ENCODE measurements around the gene DPEP3.

DPEP3 gene

GRCh38 chr16:67963662-67964321 lies 16.5 kb downstream of the DPEP3 start:
- DNase-seq (no peak), ATAC-seq (no peak)
- H3K4me3 Mint-ChIP-seq = no peak overlapping the region
- H3K9me3 Mint-ChIP-seq = no peaks in the 10 kb centered on the region
- peaks cover 20% of the 10 kb centered on the region for H3K4me1 Mint-ChIP-seq
- no peak overlapping the region for H3K27ac Mint-ChIP-seq
- no peaks in the 10 kb centered on the region for H3K27me3 Mint-ChIP-seq

GRCh38 chr16:67963292-67963661 lies 17.0 kb downstream of the DPEP3 start:
- no peaks in the 10 kb centered on the region for H3K9me3 Mint-ChIP-seq
- no peaks in the 10 kb centered on the region for H3K27me3 Mint-ChIP-seq
- no peak for ATAC-seq
- no peak overlapping the region for H3K4me3 Mint-ChIP-seq
- peaks cover 20% of the 10 kb centered on the region for H3K4me1 Mint-ChIP-seq
- DNase-seq = no peak
- no peak overlapping the region for H3K27ac Mint-ChIP-seq

GRCh38 chr16:67962135-67962534 lies 18.2 kb downstream of the DPEP3 start:
- ATAC-seq (no peak), DNase-seq (no peak)
- H3K4me1 Mint-ChIP-seq = peaks cover 15% of the 10 kb centered on the region
- no peaks in the 10 kb centered on the region for H3K9me3 Mint-ChIP-seq
- H3K4me3 Mint-ChIP-seq = no peak overlapping the region
- H3K27me3 Mint-ChIP-seq = no peaks in the 10 kb centered on the region
- no peak overlapping the region for H3K27ac Mint-ChIP-seq

GRCh38 chr16:67961551-67961957 lies 18.7 kb downstream of the DPEP3 start:
- Mint-ChIP-seq H3K27me3 (no peaks in the 10 kb centered on the region), H3K4me1 (peaks cover 9% of the 10 kb centered on the region), H3K9me3 (no peaks in the 10 kb centered on the region), H3K4me3 (no peak overlapping the region), H3K27ac (no peak overlapping the region)
- DNase-seq (no peak), ATAC-seq (no peak)

- ATAC-seq (no peak), DNase-seq (no peak)
- peak overlapping the region in 1 of 2 donors; percentile 65 for H3K27ac Mint-ChIP-seq
These were observed 20.6 kb downstream of the DPEP3 start for GRCh38 chr16:67959536-67960329.

GRCh38 chr16:67957622-67958021 lies 22.7 kb downstream of the DPEP3 start:
- DNase-seq = no peak
- Mint-ChIP-seq H3K27ac (no peak overlapping the region), H3K4me1 (no peaks in the 10 kb centered on the region), H3K27me3 (no peaks in the 10 kb centered on the region), H3K9me3 (no peaks in the 10 kb centered on the region), H3K4me3 (no peak overlapping the region)
- no peak for ATAC-seq

More at GRCh38 chr16:67959536-67960329, 20.6 kb downstream of the DPEP3 start:
- Mint-ChIP-seq H3K9me3 (no peaks in the 10 kb centered on the region), H3K27me3 (no peaks in the 10 kb centered on the region), H3K4me3 (no peak overlapping the region), H3K4me1 (peaks cover 5% of the 10 kb centered on the region)

GRCh38 chr16:67954421-67955196 lies 25.7 kb downstream of the DPEP3 start:
- DNase-seq (no peak), ATAC-seq (no peak)
- Mint-ChIP-seq H3K9me3 (no peaks in the 10 kb centered on the region), H3K4me1 (no peaks in the 10 kb centered on the region), H3K27me3 (no peaks in the 10 kb centered on the region), H3K4me3 (no peak overlapping the region), H3K27ac (no peak overlapping the region)

GRCh38 chr16:67953641-67954375 lies 26.5 kb downstream of the DPEP3 start:
- H3K27ac Mint-ChIP-seq = peak overlapping the region in 1 of 2 donors; percentile 61
- DNase-seq (no peak), ATAC-seq (no peak)
- no peaks in the 10 kb centered on the region for H3K27me3 Mint-ChIP-seq
- no peaks in the 10 kb centered on the region for H3K4me1 Mint-ChIP-seq
- H3K9me3 Mint-ChIP-seq = no peaks in the 10 kb centered on the region
- H3K4me3 Mint-ChIP-seq = no peak overlapping the region

- Mint-ChIP-seq H3K4me3 (no peak overlapping the region), H3K27ac (no peak overlapping the region), H3K27me3 (no peaks in the 10 kb centered on the region), H3K9me3 (no peaks in the 10 kb centered on the region), H3K4me1 (no peaks in the 10 kb centered on the region)
- DNase-seq = no peak
- no peak for ATAC-seq
These were observed 28.8 kb downstream of the DPEP3 start for GRCh38 chr16:67951485-67951884.

GRCh38 chr16:67950335-67950843 lies 29.9 kb downstream of the DPEP3 start:
- no peaks in the 10 kb centered on the region for H3K4me1 Mint-ChIP-seq
- ATAC-seq = no peak
- peak overlapping the region in 1 of 2 donors; percentile 21 for H3K27ac Mint-ChIP-seq
- no peak overlapping the region for H3K4me3 Mint-ChIP-seq
- no peaks in the 10 kb centered on the region for H3K9me3 Mint-ChIP-seq
- no peak for DNase-seq
- H3K27me3 Mint-ChIP-seq = no peaks in the 10 kb centered on the region

GRCh38 chr16:67949645-67950044 lies 30.7 kb downstream of the DPEP3 start:
- DNase-seq (no peak), ATAC-seq (no peak)
- H3K4me3 Mint-ChIP-seq = no peak overlapping the region
- no peaks in the 10 kb centered on the region for H3K27me3 Mint-ChIP-seq
- H3K4me1 Mint-ChIP-seq = no peaks in the 10 kb centered on the region
- H3K9me3 Mint-ChIP-seq = no peaks in the 10 kb centered on the region
- peak overlapping the region in 1 of 2 donors; percentile 12 for H3K27ac Mint-ChIP-seq

- Mint-ChIP-seq H3K27ac (peak overlapping the region in 1 of 2 donors; percentile 16), H3K9me3 (no peaks in the 10 kb centered on the region), H3K4me1 (no peaks in the 10 kb centered on the region), H3K27me3 (no peaks in the 10 kb centered on the region), H3K4me3 (no peak overlapping the region)
- ATAC-seq (no peak), DNase-seq (no peak)
These were observed 32.3 kb downstream of the DPEP3 start for GRCh38 chr16:67948015-67948414.

- Mint-ChIP-seq H3K4me3 (no peak overlapping the region), H3K9me3 (no peaks in the 10 kb centered on the region), H3K4me1 (peaks cover 4% of the 10 kb centered on the region), H3K27me3 (no peaks in the 10 kb centered on the region), H3K27ac (no peak overlapping the region)
- ATAC-seq (no peak), DNase-seq (no peak)
These were observed 33.2 kb downstream of the DPEP3 start for GRCh38 chr16:67946966-67947558.

GRCh38 chr16:67946128-67946569 lies 34.1 kb downstream of the DPEP3 start:
- peaks cover 13% of the 10 kb centered on the region for H3K4me1 Mint-ChIP-seq
- H3K4me3 Mint-ChIP-seq = no peak overlapping the region
- no peak for DNase-seq
- peak overlapping the region in 1 of 2 donors; percentile 63 for H3K27ac Mint-ChIP-seq
- H3K27me3 Mint-ChIP-seq = no peaks in the 10 kb centered on the region
- no peak for ATAC-seq
- H3K9me3 Mint-ChIP-seq = no peaks in the 10 kb centered on the region

Measured in stimulated activated naive CD8-positive, alpha-beta T cell treated with anti-CD3 and anti-CD28 coated beads, Interleukin-15, amount 100 ng/mL, for 72 hours (primary cell).